HepG2 (cell line): ENCODE results near the gene STUM. TPM values are rescaled to one million over a fixed set of nuclear protein-coding genes. Genes with fewer than 3 reads are reported as not detected.

Experiments
- ATAC-seq: fragments of 200-7000 bp; cut with Tn5 transposase; 3 replicates; pipeline ENCODE4 v1.9.1; 2020; ENCODE audit warnings: mild to moderate bottlenecking, moderate library complexity
- BruUV-seq: library from RNA; stranded (reverse); fragments of 400-500 nt; replicated peaks from 2 replicates; lab custom pipeline; 2021; lab: Mats Ljungman, UMichigan
- CTCF ChIA-PET: fragments of 300-600 bp; formaldehyde crosslinking; extraction: SDS; loops from one replicate; lab custom pipeline; 2021; ENCODE audit warnings: low total read pairs, inconsistent platforms, low intra/inter-chr PET ratio; lab: Yijun Ruan, JAX
- POLR2A ChIA-PET: fragments of 350-600 bp; sonication (Branson Sonifier 250); formaldehyde crosslinking; loops from one replicate; lab custom pipeline; 2020; ENCODE audit warnings: antibody characterized with exemption, inconsistent platforms; lab: Yijun Ruan, JAX
- DNase-seq: peaks from one replicate; pipeline ENCODE4 v3.0.0-alpha.2; 2015; ENCODE audit warnings: low spot score
- FAIRE-seq: peaks from 3 replicates; lab custom pipeline; 2011; peaks lifted over from hg19 to GRCh38; lab: Jason Lieb, UNC
- H2AFZ ChIP-seq: one replicate; pipeline ENCODE4 v1.6.1; 2011; ENCODE audit warnings: low read length, inconsistent platforms
- H3K27ac ChIP-seq: fragments of 300-600 bp; 3 replicates; pipeline ENCODE4 v1.8.0; 2011; ENCODE audit warnings: mixed run types, mild to moderate bottlenecking, mixed read lengths, low read length, inconsistent platforms; ENCODE audit not compliant: insufficient read depth; ENCODE audit errors: extremely low read length
- H3K27me3 ChIP-seq, 2 experiments: fragments of 200-600 bp in 1 of 2; 2 replicates in 1 of 2; 3 replicates in 1 of 2; pipeline versions ENCODE4 v1.6.0 to v1.8.0; 2011; ENCODE audit warnings: low read length in 2 of 2, mild to moderate bottlenecking in 2 of 2, moderate library complexity in 2 of 2, inconsistent platforms in 1 of 2; ENCODE audit not compliant: insufficient read depth in 2 of 2, control insufficient read depth in 1 of 2
- H3K36me3 ChIP-seq, 2 experiments: fragments of 200-600 bp in 1 of 2; replicated peaks in 1 of 2; 2 replicates in 1 of 2; 3 replicates in 1 of 2; pipeline versions ENCODE4 v1.5.1 to v1.8.0; 2011; ENCODE audit warnings: low read length in 2 of 2, inconsistent platforms in 1 of 2; ENCODE audit not compliant: insufficient read depth in 2 of 2, control insufficient read depth in 1 of 2
- H3K4me1 ChIP-seq: 2 replicates; pipeline ENCODE4 v1.5.1; 2012; ENCODE audit warnings: low read length, inconsistent platforms; ENCODE audit not compliant: insufficient read depth
- H3K4me2 ChIP-seq: 2 replicates; pipeline ENCODE4 v1.6.0; 2011; ENCODE audit warnings: low read depth, low read length, inconsistent platforms
- H3K4me3 ChIP-seq, 3 experiments: fragments of 200-600 bp in 1 of 3; sonication (generic), shearing (Covaris generic) in 1 of 3; replicated peaks in 1 of 3; 2 replicates each; pipeline ENCODE4 v1.5.1; 2011 to 2016; ENCODE audit warnings: low read length in 3 of 3, inconsistent platforms in 2 of 3, low read depth in 2 of 3, mild to moderate bottlenecking in 2 of 3, control low read depth in 1 of 3, mixed read lengths in 1 of 3; ENCODE audit not compliant: insufficient read depth in 1 of 3
- H3K79me2 ChIP-seq: one replicate; pipeline ENCODE4 v1.6.1; 2011; ENCODE audit warnings: low read length, inconsistent platforms; ENCODE audit not compliant: insufficient read depth
- H3K9ac ChIP-seq: 2 replicates; pipeline ENCODE4 v1.6.0; 2011; ENCODE audit warnings: mild to moderate bottlenecking, low read depth, low read length, inconsistent platforms; ENCODE audit not compliant: insufficient read depth
- H3K9me3 ChIP-seq: 2 replicates; pipeline ENCODE4 v1.5.1; 2012; ENCODE audit warnings: mild to moderate bottlenecking, low read length
- H4K20me1 ChIP-seq: 2 replicates; pipeline ENCODE4 v1.6.0; 2011; ENCODE audit warnings: inconsistent platforms, mild to moderate bottlenecking, low read length, moderate library complexity; ENCODE audit not compliant: insufficient read depth
- ARID2 ChIP-seq: sonication (generic); formaldehyde crosslinking; IDR thresholded peaks from 2 replicates; pipeline ENCODE4 v1.8.1; 2022; ENCODE audit warnings: mild to moderate bottlenecking, missing genetic modification reagents, borderline replicate concordance
- BATF2 ChIP-seq: sonication (generic); formaldehyde crosslinking; IDR thresholded peaks from 2 replicates; pipeline ENCODE4 v1.8.0; 2022; ENCODE audit warnings: mild to moderate bottlenecking, missing genetic modification reagents, moderate library complexity
- CSRNP2 ChIP-seq: sonication (generic); formaldehyde crosslinking; conservative IDR thresholded peaks from 2 replicates; pipeline ENCODE4 v1.8.0; 2022; ENCODE audit warnings: low read depth, missing genetic modification reagents
- FOXK1 ChIP-seq: sonication (generic); formaldehyde crosslinking; IDR thresholded peaks from 2 replicates; pipeline ENCODE4 v1.4.0; 2020; ENCODE audit warnings: low read depth, missing genetic modification reagents, borderline replicate concordance
- HNRNPLL ChIP-seq: fragments of 200-400 bp; formaldehyde crosslinking; IDR thresholded peaks from 2 replicates; pipeline ENCODE4 v1.6.1; 2017; ENCODE audit warnings: mild to moderate bottlenecking, low read depth, low read length; ENCODE audit not compliant: poor library complexity, severe bottlenecking
- KDM2A ChIP-seq: sonication (generic); formaldehyde crosslinking; IDR thresholded peaks from 2 replicates; pipeline ENCODE4 v1.4.0; 2020; ENCODE audit warnings: low read depth, missing genetic modification reagents, borderline replicate concordance
- KDM6A ChIP-seq: IDR thresholded peaks from 2 replicates; pipeline ENCODE4 v1.6.1; 2016; ENCODE audit warnings: low read depth
- KLF6 ChIP-seq: IDR thresholded peaks from 2 replicates; pipeline ENCODE4 v1.8.0; 2016; ENCODE audit warnings: missing biosample characterization, missing genetic modification reagents
- MLX ChIP-seq: IDR thresholded peaks from 2 replicates; pipeline ENCODE4 v1.6.1; 2016
- MXI1 ChIP-seq: IDR thresholded peaks from 3 replicates; pipeline ENCODE4 v1.6.1; 2012; ENCODE audit warnings: low read depth, low read length, inconsistent platforms, borderline replicate concordance
- PHF8 ChIP-seq: sonication (generic); formaldehyde crosslinking; IDR thresholded peaks from 2 replicates; pipeline ENCODE4 v1.5.0; 2020; ENCODE audit warnings: missing genetic modification reagents
- SYNCRIP ChIP-seq: fragments of 200-400 bp; formaldehyde crosslinking; IDR thresholded peaks from 2 replicates; pipeline ENCODE4 v1.6.1; 2018; ENCODE audit warnings: mild to moderate bottlenecking, low read depth, low read length; ENCODE audit not compliant: insufficient read depth
- TCF7 ChIP-seq: sonication (generic); IDR thresholded peaks from 2 replicates; pipeline ENCODE4 v1.6.1; 2016; ENCODE audit warnings: antibody characterized with exemption, low read depth
- THAP11 ChIP-seq: IDR thresholded peaks from 2 replicates; pipeline ENCODE4 v1.6.1; 2016; ENCODE audit warnings: missing biosample characterization, missing genetic modification reagents
- TRIM22 ChIP-seq: fragments of 450-650 bp; IDR thresholded peaks from 2 replicates; pipeline ENCODE4 v1.6.1; 2017
- ZBTB1 ChIP-seq: sonication (generic); formaldehyde crosslinking; IDR thresholded peaks from 2 replicates; pipeline ENCODE4 v1.4.0; 2020; ENCODE audit warnings: missing genetic modification reagents, borderline replicate concordance
- ZNF333 ChIP-seq: sonication (generic); formaldehyde crosslinking; IDR thresholded peaks from 2 replicates; pipeline ENCODE4 v1.4.0; 2020; ENCODE audit warnings: mild to moderate bottlenecking, missing genetic modification reagents, borderline replicate concordance
- ZNF567 ChIP-seq: sonication (generic); formaldehyde crosslinking; IDR thresholded peaks from 2 replicates; pipeline ENCODE4 v1.8.1; 2023; ENCODE audit warnings: mild to moderate bottlenecking, missing genetic modification reagents, borderline replicate concordance
- WGBS: methylation state at CpG from one replicate; pipeline ENCODE4 v1.1.6; 2017; ENCODE audit warnings: low lambda C conversion rate; 5-methylcytosine and 5-hydroxymethylcytosine counted together
- in situ Hi-C: cut with HindIII; loops from 2 replicates; pipeline ENCODE4 v1.10.0; 2017; ENCODE audit warnings: low pct_unique_long_range_greater_than_20kb; ENCODE audit not compliant: extremely low pct_ligation_motif_present
- intact Hi-C: fragments of 100-400 bp; cut with micrococcal nuclease; formaldehyde crosslinking; loops from one replicate; pipeline ENCODE4 v1.10.0; 2022; ENCODE audit not compliant: unreplicated experiment
- polyA plus RNA-seq, 8 experiments: library from polyadenylated mRNA; depleted of rRNA in 3 of 8; stranded (reverse) in 7 of 8; unstranded in 1 of 8; fragments of >200 nt; fragmentation: Illumina TruSeq in 4 of 8; extraction: Trizol in 4 of 8; gene quantifications; 2 replicates each; pipeline versions ENCODE4 v1.2.1 to v1.2.3, GENCODE V29; 2011 to 2016; ENCODE audit warnings: low read depth in 4 of 8, missing spikeins in 1 of 8, mixed read lengths in 1 of 8; ENCODE audit not compliant: insufficient read depth in 1 of 8
- total RNA-seq, 5 experiments: library from RNA; depleted of rRNA; stranded (reverse); fragments of >200 nt; fragmentation: Illumina TruSeq; extraction: Trizol; gene quantifications; 2 replicates each; pipeline ENCODE4 v1.2.3, GENCODE V29; 2016; ENCODE audit warnings: low read depth in 1 of 5

The STUM gene
- total and polyA plus RNA-seq, 2 of the 13 experiments (the other 11 are each of a cell fraction or from before 2014, with no cell fraction given) = not detected

GRCh38 chr1:226575436-226575720 is 26.8 kb downstream of the STUM start:
- POLR2A ChIA-PET = no interaction called here
- no peak for DNase-seq
- peaks cover under 1 to 6% of the 10 kb centered on the region in 2 experiments; a peak in 2 of 5 replicates for H3K27me3 ChIP-seq
- H3K4me2 ChIP-seq = no peak overlapping the region
- no peaks in the 10 kb centered on the region for H3K79me2 ChIP-seq
- in situ Hi-C loops = no loop called here
- TF ChIP-seq FOXK1 (CRISPR knock-in tag) = no peak
- TF ChIP-seq ZNF567 (CRISPR knock-in tag) = no peak
- no peak for TF ChIP-seq ZNF333
- TF ChIP-seq ZBTB1 (CRISPR knock-in tag) = no peak
- no peak for TF ChIP-seq TCF7
- no peak for TF ChIP-seq HNRNPLL
- TF ChIP-seq ARID2 (CRISPR knock-in tag) = no peak
- no peak for TF ChIP-seq KDM6A (CRISPR knock-in tag)
- no peak for TF ChIP-seq PHF8 (CRISPR knock-in tag)
- TF ChIP-seq KLF6 (CRISPR knock-in tag) = no peak
- TF ChIP-seq KDM2A (CRISPR knock-in tag) = no peak
- no peak for TF ChIP-seq SYNCRIP
- TF ChIP-seq TRIM22 = no peak
- TF ChIP-seq MXI1 = no peak
- TF ChIP-seq CSRNP2 (CRISPR knock-in tag) = no peak
- TF ChIP-seq THAP11 (CRISPR knock-in tag) = no peak
- TF ChIP-seq BATF2 (CRISPR knock-in tag) = no peak
- TF ChIP-seq MLX (CRISPR knock-in tag) = no peak
- FAIRE-seq = no peak
- 69% methylated on average over 4 of the region's 4 CpGs for WGBS
- no TSS peak for BruUV-seq
- no peak for ATAC-seq
- intact Hi-C loops = no loop called here
- CTCF ChIA-PET = no interaction called here
- H3K4me1 ChIP-seq = no peaks in the 10 kb centered on the region
- H3K4me3 ChIP-seq = no peak overlapping the region
- no peak overlapping the region for H3K27ac ChIP-seq
- H3K36me3 ChIP-seq = no peaks in the 10 kb centered on the region
- H3K9ac ChIP-seq = no peak overlapping the region
- no peaks in the 10 kb centered on the region for H3K9me3 ChIP-seq
- no peaks in the 10 kb centered on the region for H4K20me1 ChIP-seq
- H2AFZ ChIP-seq = no peak overlapping the region
